ENCODE measurements around the gene BICC1. TPM values are rescaled to one million over a fixed set of nuclear protein-coding genes. Genes with fewer than 3 reads are reported as not detected.

The BICC1 gene
- total and polyA plus RNA-seq, 2 of the 13 experiments (the other 11 are each of a cell fraction or from before 2014, with no cell fraction given): 0.18 to 1.5 TPM

- TF ChIP-seq ZNF609 (CRISPR knock-in tag; IDR thresholded peaks at IDR 0.05; ENCODE audit: borderline replicate concordance) (no peak), NFRKB (IDR thresholded peaks at IDR 0.05) (no peak)
Observed at GRCh38 chr10:58579011-58579655, 66.5 kb downstream of the BICC1 start (continued).

- Histone ChIP-seq H3K27me3 (ENCODE audit: control insufficient read depth in 1 of 2, insufficient read depth in 2 of 2, low read length in 2 of 2) (no peaks in the 10 kb centered on the region), H3K36me3 (replicated peaks in 1 of 2; ENCODE audit: control insufficient read depth in 1 of 2, insufficient read depth in 2 of 2, low read length in 2 of 2) (no peaks in the 10 kb centered on the region), H3K4me1 (ENCODE audit: insufficient read depth, low read length) (no peaks in the 10 kb centered on the region), H3K4me2 (ENCODE audit: low read depth, low read length) (no peak overlapping the region), H3K9ac (ENCODE audit: insufficient read depth, low read depth, low read length) (no peak overlapping the region), H2AFZ (ENCODE audit: low read length) (no peak overlapping the region), H3K79me2 (ENCODE audit: insufficient read depth, low read length) (peaks cover 5% of the 10 kb centered on the region), H3K4me3 (replicated peaks in 1 of 3; ENCODE audit: insufficient read depth in 1 of 3, low read depth in 2 of 3, low read length in 3 of 3) (no peak overlapping the region), H4K20me1 (ENCODE audit: insufficient read depth, low read length) (no peaks in the 10 kb centered on the region), H3K27ac (ENCODE audit: extremely low read length, insufficient read depth, low read length) (no peak overlapping the region), H3K9me3 (ENCODE audit: low read length) (peaks cover 6% of the 10 kb centered on the region; the same call in 1 of the 2 replicates)
- no TSS peak for BruUV-seq (replicated peaks)
- DNase-seq (ENCODE audit: low spot score): no peak
- intact Hi-C loops (cut with micrococcal nuclease; ENCODE audit: unreplicated experiment): no loop called here
- no peak for FAIRE-seq
- in situ Hi-C loops (cut with HindIII; ENCODE audit: extremely low pct_ligation_motif_present, low pct_unique_long_range_greater_than_20kb): no loop called here
- CTCF ChIA-PET (ENCODE audit: low intra/inter-chr PET ratio, low total read pairs): no interaction called here
- no peak for ATAC-seq
- POLR2A ChIA-PET: no interaction called here
- TF ChIP-seq BRF2 (CRISPR knock-in tag; IDR thresholded peaks at IDR 0.05): no peak
- no peak for TF ChIP-seq ZNF646 (CRISPR knock-in tag; IDR thresholded peaks at IDR 0.05)
- TF ChIP-seq ZNF83 (CRISPR knock-in tag; IDR thresholded peaks at IDR 0.05; ENCODE audit: borderline replicate concordance): no peak
- TF ChIP-seq ZNF354B (CRISPR knock-in tag; IDR thresholded peaks at IDR 0.05): no peak
- TF ChIP-seq PHB2 (IDR thresholded peaks at IDR 0.05; ENCODE audit: partially characterized antibody): no peak
- TF ChIP-seq ZBTB37 (CRISPR knock-in tag; IDR thresholded peaks at IDR 0.05): no peak
Observed at GRCh38 chr10:58582045-58582444, 69.4 kb downstream of the BICC1 start.
